HepG2 (cell line): ENCODE measurements around the gene ATP10A. TPM values are rescaled to one million over a fixed set of nuclear protein-coding genes. Genes with fewer than 3 reads are reported as not detected.
A peak's percentile ranks its signal among the peaks of the same experiment; 100 is the strongest.

Experiments used
- ARID2 ChIP-seq: sonication (generic); formaldehyde crosslinking; IDR thresholded peaks from 2 replicates; pipeline ENCODE4 v1.8.1; 2022; ENCODE audit warnings: mild to moderate bottlenecking, missing genetic modification reagents, borderline replicate concordance
- ATF3 ChIP-seq: sonication (generic); formaldehyde crosslinking; IDR thresholded peaks from 2 replicates; pipeline ENCODE4 v1.4.0; 2020; ENCODE audit warnings: missing genetic modification reagents
- ATRX ChIP-seq: sonication (generic); formaldehyde crosslinking; IDR thresholded peaks from 2 replicates; pipeline ENCODE4 v1.4.0; 2020; ENCODE audit warnings: missing genetic modification reagents, borderline replicate concordance
- DZIP1 ChIP-seq: sonication (generic); formaldehyde crosslinking; IDR thresholded peaks from 2 replicates; pipeline ENCODE4 v1.5.0; 2020; ENCODE audit warnings: mild to moderate bottlenecking, missing genetic modification reagents
- HDAC1 ChIP-seq: sonication (generic); formaldehyde crosslinking; IDR thresholded peaks from 2 replicates; pipeline ENCODE4 v1.5.1; 2020; ENCODE audit warnings: mild to moderate bottlenecking, missing genetic modification reagents
- HIVEP1 ChIP-seq: sonication (generic); formaldehyde crosslinking; IDR thresholded peaks from 2 replicates; pipeline ENCODE4 v1.4.0; 2020; ENCODE audit warnings: mild to moderate bottlenecking, missing genetic modification reagents
- KLF9 ChIP-seq: IDR thresholded peaks from 2 replicates; pipeline ENCODE4 v1.6.1; 2016; ENCODE audit warnings: low read depth
- MXD4 ChIP-seq: IDR thresholded peaks from 2 replicates; pipeline ENCODE4 v1.6.1; 2016; ENCODE audit warnings: mild to moderate bottlenecking, missing biosample characterization, missing genetic modification reagents
- NFKB2 ChIP-seq: sonication (generic); formaldehyde crosslinking; IDR thresholded peaks from 2 replicates; pipeline ENCODE4 v1.4.0; 2020; ENCODE audit warnings: missing genetic modification reagents, borderline replicate concordance
- NFYC ChIP-seq: IDR thresholded peaks from 2 replicates; pipeline ENCODE4 v1.6.1; 2016; ENCODE audit warnings: missing genetic modification reagents, missing compliant biosample characterization
- NR2F2 ChIP-seq: IDR thresholded peaks from 2 replicates; pipeline ENCODE4 v1.6.1; 2012; ENCODE audit warnings: low read depth, inconsistent platforms, borderline replicate concordance
- PCBP2 ChIP-seq: fragments of 200-400 bp; formaldehyde crosslinking; optimal IDR thresholded peaks from 2 replicates; pipeline ENCODE3; 2018; ENCODE audit warnings: low read length, low read depth; ENCODE audit not compliant: poor library complexity, severe bottlenecking
- RFX1 ChIP-seq: fragments of 450-650 bp; IDR thresholded peaks from 2 replicates; pipeline ENCODE4 v1.6.1; 2017
- SMYD3 ChIP-seq: sonication (generic); formaldehyde crosslinking; IDR thresholded peaks from 2 replicates; pipeline ENCODE4 v1.8.1; 2023; ENCODE audit warnings: mild to moderate bottlenecking, missing genetic modification reagents
- SNAPC2 ChIP-seq: sonication (generic); formaldehyde crosslinking; IDR thresholded peaks from 2 replicates; pipeline ENCODE4 v1.8.1; 2022; ENCODE audit warnings: mild to moderate bottlenecking, missing genetic modification reagents
- THRA ChIP-seq: sonication (generic); formaldehyde crosslinking; IDR thresholded peaks from 2 replicates; pipeline ENCODE4 v1.4.0; 2020; ENCODE audit warnings: missing genetic modification reagents, borderline replicate concordance
- ZMYM3 ChIP-seq: sonication (generic); formaldehyde crosslinking; IDR thresholded peaks from 2 replicates; pipeline ENCODE4 v1.5.1; 2020; ENCODE audit warnings: mild to moderate bottlenecking, missing genetic modification reagents
- ZNF207 ChIP-seq: fragments of 450-650 bp; IDR thresholded peaks from 2 replicates; pipeline ENCODE4 v1.6.1; 2016; ENCODE audit warnings: antibody characterized with exemption, borderline replicate concordance
- ZNF232 ChIP-seq: sonication (generic); formaldehyde crosslinking; IDR thresholded peaks from 2 replicates; pipeline ENCODE4 v1.4.0; 2020; ENCODE audit warnings: missing genetic modification reagents, borderline replicate concordance
- ZNF281 ChIP-seq: sonication (generic); formaldehyde crosslinking; IDR thresholded peaks from 2 replicates; pipeline ENCODE4 v1.4.0; 2020; ENCODE audit warnings: missing genetic modification reagents, borderline replicate concordance
- ZNF512 ChIP-seq: sonication (generic); formaldehyde crosslinking; IDR thresholded peaks from 2 replicates; pipeline ENCODE4 v1.4.0; 2020; ENCODE audit warnings: mild to moderate bottlenecking, missing genetic modification reagents
- ZNF564 ChIP-seq: sonication (generic); formaldehyde crosslinking; IDR thresholded peaks from 2 replicates; pipeline ENCODE4 v1.8.1; 2023; ENCODE audit warnings: mild to moderate bottlenecking, missing genetic modification reagents
- ZSCAN22 ChIP-seq: sonication (generic); formaldehyde crosslinking; IDR thresholded peaks from 2 replicates; pipeline ENCODE4 v1.4.0; 2020; ENCODE audit warnings: mild to moderate bottlenecking, missing genetic modification reagents
- polyA plus RNA-seq, 8 experiments: library from polyadenylated mRNA; depleted of rRNA in 3 of 8; stranded (reverse) in 7 of 8; unstranded in 1 of 8; fragments of >200 nt; fragmentation: Illumina TruSeq in 4 of 8; extraction: Trizol in 4 of 8; gene quantifications; 2 replicates each; pipeline versions ENCODE4 v1.2.1 to v1.2.3, GENCODE V29; 2011 to 2016; ENCODE audit warnings: low read depth in 4 of 8, missing spikeins in 1 of 8, mixed read lengths in 1 of 8; ENCODE audit not compliant: insufficient read depth in 1 of 8
- total RNA-seq, 5 experiments: library from RNA; depleted of rRNA; stranded (reverse); fragments of >200 nt; fragmentation: Illumina TruSeq; extraction: Trizol; gene quantifications; 2 replicates each; pipeline ENCODE4 v1.2.3, GENCODE V29; 2016; ENCODE audit warnings: low read depth in 1 of 5

The ATP10A gene
- total and polyA plus RNA-seq, 2 of the 13 experiments (the other 11 are each of a cell fraction or from before 2014, with no cell fraction given): 0.58 to 4.2 TPM

GRCh38 chr15:25787855-25788520, 75.1 kb downstream of the ATP10A start (continued):
- TF ChIP-seq SMYD3 (no peak), ZNF512 (CRISPR knock-in tag) (no peak), ZNF232 (CRISPR knock-in tag) (no peak), MXD4 (CRISPR knock-in tag) (no peak), SNAPC2 (CRISPR knock-in tag) (no peak), HIVEP1 (CRISPR knock-in tag) (no peak), ATRX (CRISPR knock-in tag) (no peak), ZNF281 (CRISPR knock-in tag) (no peak), DZIP1 (CRISPR knock-in tag) (no peak), ZNF207 (no peak), RFX1 (no peak), KLF9 (CRISPR knock-in tag) (no peak), ARID2 (CRISPR knock-in tag) (no peak), NFKB2 (no peak), HDAC1 (CRISPR knock-in tag) (0 out of 2 replicates have a peak, but pooled peaks have one; percentile 27), ZMYM3 (CRISPR knock-in tag) (no peak), ATF3 (CRISPR knock-in tag) (peak; percentile 73; the same call in 1 of the 2 replicates), NFYC (CRISPR knock-in tag) (no peak), ZSCAN22 (no peak), ZNF564 (CRISPR knock-in tag) (no peak), NR2F2 (no peak), PCBP2 (no peak), THRA (CRISPR knock-in tag) (no peak)
